GM12801 (cell line): ENCODE measurements around the gene POLD4.

Source experiments
- CTCF ChIP-seq: IDR thresholded peaks from one replicate; pipeline ENCODE4 v1.5.1; 2011; ENCODE audit warnings: control low read depth; ENCODE audit not compliant: insufficient read length; ENCODE audit errors: extremely low read depth

Gene POLD4

GRCh38 chr11:67374571-67375281 lies 21.4 kb upstream of the POLD4 start:
- no peak for TF ChIP-seq CTCF

GRCh38 chr11:67373648-67374570 lies 20.6 kb upstream of the POLD4 start:
- TF ChIP-seq CTCF, result no peak

GRCh38 chr11:67372993-67373647 lies 19.8 kb upstream of the POLD4 start, which contains the start of gene CLCF1:
TSS of gene CLCF1 (minus strand) at chr11:67373598. CDS start at chr11:67373539, 59 bp downstream.
- TF ChIP-seq CTCF, result no peak

GRCh38 chr11:67372321-67372992 lies 19.1 kb upstream of the POLD4 start:
- TF ChIP-seq CTCF, result no peak

GRCh38 chr11:67371911-67372320 lies 18.6 kb upstream of the POLD4 start:
- TF ChIP-seq CTCF, result no peak

GRCh38 chr11:67371189-67371910 lies 18.0 kb upstream of the POLD4 start:
- TF ChIP-seq CTCF, result no peak
